Right kidney (tissue), 9 donors: ENCODE results near the gene DDHD1.
A peak's percentile ranks its signal among the peaks of the same experiment; 100 is the strongest.
"Not testable (repeated sequence)": the region's sequence is repeated elsewhere in the genome, so short reads cannot be mapped to it uniquely, and the experiment has no call there.

Experiments
- DNase-seq: peaks from one replicate; pipeline ENCODE4 v3.0.0-alpha.2; 2016
- long read RNA-seq, 8 donors: transcript quantifications; one replicate each; lab custom pipeline, GENCODE V29; 2026

DDHD1 gene
- long read RNA-seq, donor 1, full-length matches to known transcripts, result 5 of 10 reads
- long read RNA-seq, donor 1, partial matches to known transcripts, result 5 of 10 reads
- long read RNA-seq, donor 1, other reads (novel, unspliced or antisense), result 0 of 10 reads
- long read RNA-seq, donor 2, full-length matches to known transcripts, result 1 of 1 reads
- long read RNA-seq, donor 2, partial matches to known transcripts, result 0 of 1 reads
- long read RNA-seq, donor 2, other reads (novel, unspliced or antisense), result 0 of 1 reads
- long read RNA-seq, donor 3, partial matches to known transcripts, result 0 of 1 reads
- long read RNA-seq, donor 3, other reads (novel, unspliced or antisense), result 0 of 1 reads
- long read RNA-seq, donor 4, full-length matches to known transcripts, result 2 of 2 reads
- long read RNA-seq, donor 4, partial matches to known transcripts, result 0 of 2 reads
- long read RNA-seq, donor 4, other reads (novel, unspliced or antisense), result 0 of 2 reads
- long read RNA-seq, donor 5, full-length matches to known transcripts, result 2 of 2 reads
- long read RNA-seq, donor 5, partial matches to known transcripts, result 0 of 2 reads
- long read RNA-seq, donor 5, other reads (novel, unspliced or antisense), result 0 of 2 reads
- long read RNA-seq, donor 6, full-length matches to known transcripts, result 1 of 1 reads
- long read RNA-seq, donor 6, partial matches to known transcripts, result 0 of 1 reads
- long read RNA-seq, donor 6, other reads (novel, unspliced or antisense), result 0 of 1 reads
- long read RNA-seq, donor 7, result 0 reads
- long read RNA-seq, donor 8, result 0 reads

- peak; percentile 98 for DNase-seq
Observed at GRCh38 chr14:53152887-53153701, at the start of gene DDHD1. Gene DDHD1, minus strand, starts transcription at chr14:53153323. Its CDS starts 225 bp downstream, at chr14:53153098.

- no peak for DNase-seq
Observed at GRCh38 chr14:53195949-53196348, 42.8 kb upstream of the DDHD1 start.

- DNase-seq, result no peak
Observed at GRCh38 chr14:53193193-53193592, 40.1 kb upstream of the DDHD1 start.

GRCh38 chr14:53192052-53192760 is 39.1 kb upstream of the DDHD1 start:
- no peak for DNase-seq

GRCh38 chr14:53190938-53191337 is 37.8 kb upstream of the DDHD1 start:
- DNase-seq, result no peak

- DNase-seq, result no peak
Observed at GRCh38 chr14:53187921-53188463, 34.9 kb upstream of the DDHD1 start.

GRCh38 chr14:53186532-53186931 is 33.4 kb upstream of the DDHD1 start:
- no peak for DNase-seq

GRCh38 chr14:53183611-53184010 is 30.5 kb upstream of the DDHD1 start:
- no peak for DNase-seq

GRCh38 chr14:53183056-53183455 is 29.9 kb upstream of the DDHD1 start:
- no peak for DNase-seq

- DNase-seq, result not testable (repeated sequence)
Observed at GRCh38 chr14:53181463-53182081, 28.4 kb upstream of the DDHD1 start.

GRCh38 chr14:53180272-53181221 is 27.4 kb upstream of the DDHD1 start:
- no peak for DNase-seq

GRCh38 chr14:53179486-53180005 is 26.4 kb upstream of the DDHD1 start:
- DNase-seq, result not testable (repeated sequence)

- no peak for DNase-seq
Observed at GRCh38 chr14:53175375-53175774, 22.3 kb upstream of the DDHD1 start.

- no peak for DNase-seq
Observed at GRCh38 chr14:53174918-53175317, 21.8 kb upstream of the DDHD1 start.

- DNase-seq, result no peak
Observed at GRCh38 chr14:53168786-53169185, 15.7 kb upstream of the DDHD1 start.

- no peak for DNase-seq
Observed at GRCh38 chr14:53167602-53168328, 14.6 kb upstream of the DDHD1 start.

GRCh38 chr14:53161758-53162435 is 8.8 kb upstream of the DDHD1 start:
- no peak for DNase-seq

- DNase-seq, result no peak
Observed at GRCh38 chr14:53156238-53156637, 3.1 kb upstream of the DDHD1 start.
